ENCODE data around the gene DUSP14. TPM values are rescaled to one million over a fixed set of nuclear protein-coding genes. Genes with fewer than 3 reads are reported as not detected.

The DUSP14 gene
- total and polyA plus RNA-seq, 2 of the 13 experiments (the other 11 are each of a cell fraction or from before 2014, with no cell fraction given): 33.5 to 39.8 TPM

- TF ChIP-seq ZBTB37 (CRISPR knock-in tag; IDR thresholded peaks at IDR 0.05) (no peak), ZNF264 (CRISPR knock-in tag; IDR thresholded peaks at IDR 0.05) (peak; percentile 71; the same call in 1 of the 2 replicates), TOPORS (CRISPR knock-in tag; IDR thresholded peaks at IDR 0.05) (no peak), ZNF574 (CRISPR knock-in tag; IDR thresholded peaks at IDR 0.05) (peak; percentile 39; the same call in 1 of the 2 replicates), MLLT10 (CRISPR knock-in tag; IDR thresholded peaks at IDR 0.05) (no peak), MIER2 (CRISPR knock-in tag; IDR thresholded peaks at IDR 0.05) (peak; percentile 43; the same call in 1 of the 2 replicates), ZBTB3 (CRISPR knock-in tag; IDR thresholded peaks at IDR 0.05; ENCODE audit: borderline replicate concordance, low read depth) (no peak), HOXA5 (CRISPR knock-in tag; IDR thresholded peaks at IDR 0.05) (peak; percentile 38; the same call in 1 of the 2 replicates), TARDBP (CRISPR knock-in tag; IDR thresholded peaks at IDR 0.05) (peak; percentile 64; the same call in 1 of the 2 replicates), SIX4 (CRISPR knock-in tag; IDR thresholded peaks at IDR 0.05) (no peak), PAF1 (CRISPR knock-in tag; IDR thresholded peaks at IDR 0.05) (no peak), YEATS4 (CRISPR knock-in tag; IDR thresholded peaks at IDR 0.05; ENCODE audit: borderline replicate concordance) (peak; percentile 60; the same call in 1 of the 2 replicates), ZNF557 (CRISPR knock-in tag; IDR thresholded peaks at IDR 0.05) (no peak), BHLHE40 (IDR thresholded peaks at IDR 0.05; ENCODE audit: low read length) (no peak), ARNTL (CRISPR knock-in tag; IDR thresholded peaks at IDR 0.05) (no peak), RAD51 (IDR thresholded peaks at IDR 0.05; ENCODE audit: borderline replicate concordance) (no peak), SAP130 (CRISPR knock-in tag; IDR thresholded peaks at IDR 0.05; ENCODE audit: low read depth) (peak; percentile 67), ZNF337 (CRISPR knock-in tag; IDR thresholded peaks at IDR 0.05; ENCODE audit: borderline replicate concordance, low read depth) (no peak), ZNF615 (CRISPR knock-in tag; IDR thresholded peaks at IDR 0.05; ENCODE audit: borderline replicate concordance) (no peak), CC2D1A (CRISPR knock-in tag; IDR thresholded peaks at IDR 0.05) (no peak), SAFB2 (CRISPR knock-in tag; IDR thresholded peaks at IDR 0.05; ENCODE audit: borderline replicate concordance, low read depth) (no peak), TEAD2 (CRISPR knock-in tag; IDR thresholded peaks at IDR 0.05) (no peak), ZNF503 (CRISPR knock-in tag; IDR thresholded peaks at IDR 0.05) (peak; percentile 67)
These were observed 12.6 kb downstream of the DUSP14 start (continued) for GRCh38 chr17:37502009-37502936.

Data from HepG2 (cell line).